ENCODE measurements around the gene PRR35. TPM values are rescaled to one million over a fixed set of nuclear protein-coding genes. Genes with fewer than 3 reads are reported as not detected.

PRR35 gene
- total and polyA plus RNA-seq, 8 donors, result not detected

DNA sequence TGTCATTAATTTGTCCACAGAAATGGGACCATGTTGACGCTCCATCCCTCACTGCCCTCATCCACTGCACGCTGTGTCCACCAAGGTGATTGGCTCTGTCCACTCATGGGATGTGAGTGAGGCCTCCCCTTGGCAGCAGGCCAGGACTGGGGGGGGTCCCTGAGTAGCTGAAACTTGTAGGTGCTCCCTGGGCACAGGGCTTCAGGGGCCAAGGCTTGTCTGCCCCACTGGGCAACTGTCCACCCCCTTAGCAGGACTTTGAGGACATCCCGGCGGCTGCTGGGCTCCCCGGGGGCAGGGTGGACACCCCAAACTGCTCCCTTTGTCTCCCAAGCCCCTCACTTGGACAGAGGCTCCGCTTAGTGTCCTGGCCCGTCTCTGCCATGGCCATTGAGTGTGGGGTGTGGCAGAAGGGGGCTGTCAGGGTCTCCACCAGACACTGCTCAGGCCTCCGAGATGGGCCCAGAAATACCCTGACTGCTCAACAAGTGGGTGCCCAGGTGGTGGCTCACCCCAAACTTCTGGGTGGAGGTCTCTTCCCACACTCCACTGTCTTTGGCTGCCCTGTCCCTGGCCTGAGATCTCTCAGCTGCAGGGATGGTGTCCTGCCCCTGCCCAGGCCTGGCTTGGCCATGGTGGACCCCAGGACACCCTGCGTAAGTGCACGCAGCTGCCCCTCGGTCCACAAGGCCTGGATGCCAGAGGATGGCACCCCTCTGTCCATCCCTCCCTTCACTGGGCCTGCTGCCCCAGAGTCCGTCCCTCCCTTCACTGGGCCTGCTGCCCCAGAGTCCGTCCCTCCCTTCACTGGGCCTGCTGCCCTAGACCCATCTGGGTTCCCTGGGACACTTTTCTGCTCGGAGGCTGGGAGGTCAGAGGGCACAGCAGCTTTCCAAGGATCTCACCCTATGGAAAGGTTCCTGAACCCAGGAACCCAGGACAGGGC lies 26.7 kb downstream of the PRR35 start:
- Histone ChIP-seq H3K36me3 (peaks cover 0 to 13% (median 3%) of the 10 kb centered on the region in 4 donors), H3K27ac (peak overlapping the region in 1 of 5 donors; percentile 97), H3K9me3 (no peaks in the 10 kb centered on the region), H3K27me3 (peaks cover 0 to 11% (median 0%) of the 10 kb centered on the region in 3 donors), H3K4me1 (peaks cover 30 to 64% (median 54%) of the 10 kb centered on the region in 4 donors), H3K4me3 (no peak overlapping the region)
- TF ChIP-seq EP300 (IDR thresholded peaks at IDR 0.05) (no peak), POLR2AphosphoS5 (IDR thresholded peaks at IDR 0.05) (no peak), POLR2A (IDR thresholded peaks at IDR 0.05) (no peak), CTCF (IDR thresholded peaks at IDR 0.05) (no peak)
- intact Hi-C loops (cut with DNase I; ENCODE audit: low total_unique reads), result no loop called here
- peak in 1 of 2 donors; percentile 40 for DNase-seq
- 59 to 75% (median 63%) methylated on average over 7 to 14 of the region's 14 CpGs for WGBS, 5 donors

- WGBS, 5 donors, result 0 to 2% (median 0%) methylated on average over 4 to 21 of the region's 21 CpGs
- H3K4me3 ChIP-seq, result peak overlapping the region; percentile 68 to 88 (median 82)
- DNase-seq, result peak; percentile 56 to 86
- H3K27me3 ChIP-seq, result peaks cover 0 to 11% (median 0%) of the 10 kb centered on the region in 3 donors
- peaks cover 45 to 76% (median 63%) of the 10 kb centered on the region in 4 donors for H3K4me1 ChIP-seq
- H3K27ac ChIP-seq, result peak overlapping the region; percentile 95 to 100 (median 98)
- H3K36me3 ChIP-seq, result peaks cover 0 to 3% (median 0%) of the 10 kb centered on the region in 4 donors
- intact Hi-C loops (cut with DNase I; ENCODE audit: low total_unique reads), result no loop called here
- no peaks in the 10 kb centered on the region for H3K9me3 ChIP-seq
- TF ChIP-seq POLR2A (IDR thresholded peaks at IDR 0.05) (no peak), EP300 (IDR thresholded peaks at IDR 0.05) (no peak), POLR2AphosphoS5 (IDR thresholded peaks at IDR 0.05) (no peak), CTCF (IDR thresholded peaks at IDR 0.05) (no peak)
Measured at GRCh38 chr16:588639-588888, 28.4 kb downstream of the PRR35 start.

DNA sequence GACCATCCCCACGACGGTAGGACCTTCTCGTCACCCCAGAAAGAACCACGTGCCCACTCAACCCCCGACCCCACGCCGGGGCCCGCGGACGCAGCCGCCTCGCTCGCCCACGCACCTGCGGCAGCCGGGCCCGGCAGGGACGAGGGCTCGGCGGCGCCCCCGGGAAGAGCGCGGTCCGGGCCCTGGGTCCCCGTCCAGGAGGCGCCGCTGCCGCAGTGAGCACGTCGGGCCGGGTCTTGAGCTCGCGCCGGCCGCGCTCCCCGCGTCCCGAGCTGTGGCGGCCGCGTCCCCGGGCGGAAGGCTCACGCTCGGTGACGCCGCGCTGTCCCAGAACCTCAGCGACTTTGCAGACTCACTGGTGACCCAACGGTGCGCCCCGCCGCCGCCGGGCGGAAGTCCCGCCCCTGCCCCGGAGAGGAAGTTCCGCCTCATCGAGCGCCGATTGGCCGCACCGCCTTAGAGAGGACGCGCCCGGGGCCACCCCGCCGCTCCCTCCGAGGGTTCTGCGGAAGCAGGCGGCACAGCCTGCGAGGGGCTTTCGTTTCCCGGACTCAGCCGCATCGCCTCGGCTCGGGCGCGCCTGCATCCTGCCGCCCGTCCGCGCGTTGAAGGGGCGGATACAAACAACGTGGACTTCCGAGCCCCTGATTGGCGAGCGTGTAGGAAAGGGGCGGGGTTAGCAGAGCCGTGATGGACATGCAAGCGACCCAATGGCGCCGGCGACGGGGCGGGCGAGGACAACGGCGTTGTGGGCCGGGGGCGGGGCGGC lies 28.9 kb downstream of the PRR35 start:
- 0 to 2% (median 1%) methylated on average over 24 to 107 of the region's 107 CpGs for WGBS, 5 donors
- Histone ChIP-seq H3K27me3 (peaks cover 0 to 11% (median 0%) of the 10 kb centered on the region in 3 donors), H3K4me1 (peaks cover 51 to 76% (median 65%) of the 10 kb centered on the region in 4 donors), H3K9me3 (no peaks in the 10 kb centered on the region), H3K27ac (peak overlapping the region; percentile 95 to 100 (median 98)), H3K36me3 (peaks cover 0 to 6% (median 0%) of the 10 kb centered on the region in 4 donors), H3K4me3 (peak overlapping the region; percentile 68 to 88 (median 82))
- intact Hi-C loops (cut with DNase I; ENCODE audit: low total_unique reads), result no loop called here
- TF ChIP-seq EP300 (IDR thresholded peaks at IDR 0.05) (no peak), POLR2AphosphoS5 (IDR thresholded peaks at IDR 0.05) (peak; percentile 52 to 95 (median 93)), POLR2A (IDR thresholded peaks at IDR 0.05) (peak in 1 of 4 donors; percentile 58)
- peak; percentile 98 for DNase-seq

DNA sequence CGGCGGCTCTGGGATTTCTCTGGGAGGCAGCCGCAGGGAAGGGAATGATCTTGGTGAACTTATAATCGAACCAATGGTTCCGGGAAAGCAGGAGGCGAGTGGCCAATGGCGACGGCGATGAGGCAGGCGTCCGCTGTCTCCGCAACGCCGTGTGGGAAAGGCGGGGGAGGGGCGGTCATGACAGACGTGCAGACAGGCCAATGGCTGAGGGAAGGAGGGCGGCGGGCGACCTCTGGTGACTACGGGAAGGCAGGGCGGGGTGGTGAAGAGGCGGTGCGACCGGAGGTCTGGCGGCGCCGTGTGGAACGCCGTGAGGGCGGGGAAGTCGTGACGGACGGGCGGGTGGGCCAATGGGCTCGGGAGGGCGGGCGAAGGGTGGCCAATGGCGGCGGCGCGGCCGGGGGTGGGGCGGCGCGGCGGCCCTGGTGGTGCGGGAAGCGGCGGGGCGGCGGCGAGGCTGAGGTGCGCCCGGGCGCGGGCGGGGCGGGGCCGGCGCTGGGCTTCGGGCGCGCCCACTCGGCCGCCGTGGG lies 29.5 kb downstream of the PRR35 start, which contains the start of gene RAB40C:
Gene RAB40C, plus strand, starts transcription at position 409 of the 530 bp plus-strand sequence. CDS start 226 bp downstream, outside the sequence.
- peak within 1 kb of the TSS; percentile 76 to 89 (median 84) for H3K4me3 ChIP-seq
- H3K27ac ChIP-seq, result peak within 1 kb of the TSS; percentile 95 to 100 (median 98)
- H3K4me1 ChIP-seq, result peaks cover 54 to 78% (median 69%) of the 10 kb centered on the region in 4 donors
- peaks cover 0 to 11% (median 0%) of the 10 kb centered on the region in 3 donors for H3K27me3 ChIP-seq
- peak; percentile 98 to 100 for DNase-seq
- TF ChIP-seq CTCF (IDR thresholded peaks at IDR 0.05) (peak in 1 of 7 experiments; percentile 29), POLR2AphosphoS5 (IDR thresholded peaks at IDR 0.05) (peak in 1 of 3 donors; percentile 44), POLR2A (IDR thresholded peaks at IDR 0.05) (no peak), EP300 (IDR thresholded peaks at IDR 0.05) (no peak)
- no peaks in the 10 kb centered on the region for H3K9me3 ChIP-seq
- intact Hi-C loops (cut with DNase I; ENCODE audit: low total_unique reads), result no loop called here
- H3K36me3 ChIP-seq, result peaks cover 0 to 6% (median 0%) of the 10 kb centered on the region in 4 donors
- WGBS, 5 donors, result 0 to 1% (median 1%) methylated on average over 6 to 67 of the region's 67 CpGs

Data from stomach (tissue), 9 donors.